WTC11 (cell line): ENCODE results near the gene IL4I1. TPM values are rescaled to one million over a fixed set of nuclear protein-coding genes. Genes with fewer than 3 reads are reported as not detected.

ENCODE experiments used
- ATAC-seq: fragments of 200-7000 bp; cut with Tn5 transposase; 2 replicates; pipeline ENCODE4 v1.10.0; 2021; ENCODE audit warnings: mild to moderate bottlenecking, moderate library complexity
- CTCF ChIA-PET: fragments of 300-600 bp; sonication (Branson Sonifier 250); formaldehyde crosslinking; loops from one replicate; lab custom pipeline; 2021; ENCODE audit warnings: antibody characterized with exemption; lab: Charles Lee
- POLR2A ChIA-PET: fragments of 350-600 bp; sonication (Branson Sonifier 250); formaldehyde crosslinking; loops from one replicate; lab custom pipeline; 2021; ENCODE audit warnings: antibody characterized with exemption; lab: Charles Lee
- DNase-seq: peaks from one replicate; pipeline ENCODE4 v3.0.0; 2021; ENCODE audit warnings: low spot score
- H3K27ac Mint-ChIP-seq: 2 replicates; pipeline ENCODE4 v1.8.0; 2021; ENCODE audit warnings: mixed read lengths
- H3K27me3 Mint-ChIP-seq: 2 replicates; pipeline ENCODE4 v1.8.0; 2021; ENCODE audit warnings: low read depth, mild to moderate bottlenecking, moderate library complexity, mixed read lengths
- H3K36me3 Mint-ChIP-seq: 2 replicates; pipeline ENCODE4 v1.8.0; 2021; ENCODE audit warnings: mixed read lengths
- H3K4me1 Mint-ChIP-seq: 2 replicates; pipeline ENCODE4 v1.8.0; 2022; ENCODE audit warnings: mixed read lengths
- H3K4me3 Mint-ChIP-seq: 2 replicates; pipeline ENCODE4 v1.8.0; 2021; ENCODE audit warnings: mild to moderate bottlenecking, moderate library complexity, mixed read lengths
- H3K9me3 Mint-ChIP-seq: 2 replicates; pipeline ENCODE4 v1.8.0; 2021; ENCODE audit warnings: mixed read lengths
- ATF2 ChIP-seq: sonication (generic); formaldehyde crosslinking; IDR thresholded peaks from 2 replicates; pipeline ENCODE4 v1.8.1; 2022; ENCODE audit warnings: low read depth, missing genetic modification reagents, borderline replicate concordance
- ETV6 ChIP-seq: sonication (generic); formaldehyde crosslinking; IDR thresholded peaks from 2 replicates; pipeline ENCODE4 v1.8.1; 2022; ENCODE audit warnings: mild to moderate bottlenecking, missing genetic modification reagents
- GTF2I ChIP-seq: fragments of 250-450 bp; sonication (Bioruptor Pico); conservative IDR thresholded peaks from 2 replicates; pipeline ENCODE4 v1.4.0; 2021; ENCODE audit warnings: mild to moderate bottlenecking
- HMGA2 ChIP-seq: fragments of 250-450 bp; sonication (Bioruptor Pico); IDR thresholded peaks from 2 replicates; pipeline ENCODE4 v1.4.0; 2021; ENCODE audit warnings: mild to moderate bottlenecking, moderate library complexity
- IRF2 ChIP-seq: sonication (generic); formaldehyde crosslinking; IDR thresholded peaks from 2 replicates; pipeline ENCODE4 v1.8.0; 2022; ENCODE audit warnings: low read depth, missing genetic modification reagents, borderline replicate concordance
- JAZF1 ChIP-seq: fragments of 250-450 bp; sonication (Bioruptor Pico); IDR thresholded peaks from 2 replicates; pipeline ENCODE4 v1.9.0; 2021; ENCODE audit warnings: moderate library complexity, mild to moderate bottlenecking, inconsistent platforms
- NR1H2 ChIP-seq: sonication (generic); formaldehyde crosslinking; IDR thresholded peaks from 2 replicates; pipeline ENCODE4 v1.9.0; 2021; ENCODE audit warnings: mild to moderate bottlenecking, moderate library complexity, missing genetic modification reagents
- TCF7 ChIP-seq: sonication (generic); formaldehyde crosslinking; IDR thresholded peaks from 2 replicates; pipeline ENCODE4 v1.8.0; 2022; ENCODE audit warnings: mild to moderate bottlenecking, low read depth, missing genetic modification reagents, moderate library complexity
- TP53 ChIP-seq: sonication (generic); formaldehyde crosslinking; IDR thresholded peaks from 2 replicates; pipeline ENCODE4 v1.8.1; 2023; ENCODE audit warnings: mild to moderate bottlenecking, missing genetic modification reagents
- USF2 ChIP-seq: sonication (generic); formaldehyde crosslinking; IDR thresholded peaks from 2 replicates; pipeline ENCODE4 v1.8.1; 2023; ENCODE audit warnings: mild to moderate bottlenecking, missing genetic modification reagents, moderate library complexity
- ZNF121 ChIP-seq: sonication (generic); formaldehyde crosslinking; IDR thresholded peaks from 2 replicates; pipeline ENCODE4 v1.8.0; 2023; ENCODE audit warnings: missing genetic modification reagents
- ZNF232 ChIP-seq: sonication (generic); formaldehyde crosslinking; IDR thresholded peaks from 2 replicates; pipeline ENCODE4 v1.8.0; 2022; ENCODE audit warnings: mild to moderate bottlenecking, missing genetic modification reagents
- ZNF416 ChIP-seq: fragments of 250-450 bp; sonication (Bioruptor Pico); IDR thresholded peaks from 2 replicates; pipeline ENCODE4 v1.9.0; 2021; ENCODE audit warnings: mild to moderate bottlenecking, inconsistent platforms
- total RNA-seq: library from RNA; stranded (reverse); gene quantifications from 3 replicates; pipeline ENCODE4 v1.2.3, GENCODE V29; 2021
- TF ChIP-seq, protein P1 (sequence below): sonication (generic); formaldehyde crosslinking; IDR thresholded peaks from 2 replicates; pipeline ENCODE4 v1.8.0; 2023; ENCODE audit warnings: mild to moderate bottlenecking, missing genetic modification reagents
- TF ChIP-seq, protein P2 (sequence below): sonication (generic); formaldehyde crosslinking; IDR thresholded peaks from 2 replicates; pipeline ENCODE4 v1.8.1; 2022; ENCODE audit warnings: low read depth, mild to moderate bottlenecking, moderate library complexity, missing genetic modification reagents, borderline replicate concordance
- TF ChIP-seq, protein P3 (sequence below): sonication (generic); formaldehyde crosslinking; IDR thresholded peaks from 2 replicates; pipeline ENCODE4 v1.8.0; 2022; ENCODE audit warnings: mild to moderate bottlenecking, missing genetic modification reagents
- TF ChIP-seq, protein P4 (sequence below): sonication (generic); formaldehyde crosslinking; IDR thresholded peaks from 2 replicates; pipeline ENCODE4 v1.8.1; 2023; ENCODE audit warnings: mild to moderate bottlenecking, missing genetic modification reagents
- TF ChIP-seq, protein P5 (sequence below): fragments of 200-600 bp; IDR thresholded peaks from 2 replicates; pipeline ENCODE4 v1.8.0; 2022; ENCODE audit warnings: antibody characterized with exemption

The IL4I1 gene
- total RNA-seq, 1 experiment from 2014 or later, result 0.83 TPM

DNA sequence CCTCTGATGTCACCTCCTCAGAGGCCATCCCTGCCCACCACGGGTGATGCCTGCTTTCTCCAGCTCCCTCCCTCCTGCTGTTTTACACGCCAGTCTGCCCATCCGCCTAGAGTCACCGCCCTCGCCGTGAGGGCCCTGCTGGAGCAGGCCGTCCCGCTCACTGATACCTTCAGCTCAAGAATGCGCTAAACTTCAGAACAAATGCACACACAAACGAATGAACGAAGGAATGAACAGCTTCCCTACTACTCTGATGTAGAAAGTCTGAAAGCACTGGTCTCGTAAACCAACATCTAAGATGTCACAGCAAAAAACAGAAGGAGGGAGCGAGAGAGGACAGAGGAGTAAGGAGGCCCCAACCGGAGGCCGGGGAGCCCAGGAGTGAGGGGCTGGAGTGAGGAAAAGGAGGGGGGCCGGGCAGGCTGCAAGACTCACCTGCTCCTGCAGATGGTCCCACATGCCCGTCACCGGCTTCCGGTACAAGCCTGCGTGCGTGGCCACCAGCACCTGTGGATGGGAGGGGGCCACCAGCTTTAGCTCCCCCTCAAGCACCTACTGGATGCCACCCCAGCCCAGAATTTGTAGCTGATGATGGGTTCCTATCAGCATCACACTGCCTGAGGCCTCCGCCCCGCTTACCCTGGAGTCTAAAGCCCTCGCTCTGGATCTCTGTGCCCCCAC lies 33.3 kb downstream of the IL4I1 start (continued):
- TF ChIP-seq, protein P1, sequence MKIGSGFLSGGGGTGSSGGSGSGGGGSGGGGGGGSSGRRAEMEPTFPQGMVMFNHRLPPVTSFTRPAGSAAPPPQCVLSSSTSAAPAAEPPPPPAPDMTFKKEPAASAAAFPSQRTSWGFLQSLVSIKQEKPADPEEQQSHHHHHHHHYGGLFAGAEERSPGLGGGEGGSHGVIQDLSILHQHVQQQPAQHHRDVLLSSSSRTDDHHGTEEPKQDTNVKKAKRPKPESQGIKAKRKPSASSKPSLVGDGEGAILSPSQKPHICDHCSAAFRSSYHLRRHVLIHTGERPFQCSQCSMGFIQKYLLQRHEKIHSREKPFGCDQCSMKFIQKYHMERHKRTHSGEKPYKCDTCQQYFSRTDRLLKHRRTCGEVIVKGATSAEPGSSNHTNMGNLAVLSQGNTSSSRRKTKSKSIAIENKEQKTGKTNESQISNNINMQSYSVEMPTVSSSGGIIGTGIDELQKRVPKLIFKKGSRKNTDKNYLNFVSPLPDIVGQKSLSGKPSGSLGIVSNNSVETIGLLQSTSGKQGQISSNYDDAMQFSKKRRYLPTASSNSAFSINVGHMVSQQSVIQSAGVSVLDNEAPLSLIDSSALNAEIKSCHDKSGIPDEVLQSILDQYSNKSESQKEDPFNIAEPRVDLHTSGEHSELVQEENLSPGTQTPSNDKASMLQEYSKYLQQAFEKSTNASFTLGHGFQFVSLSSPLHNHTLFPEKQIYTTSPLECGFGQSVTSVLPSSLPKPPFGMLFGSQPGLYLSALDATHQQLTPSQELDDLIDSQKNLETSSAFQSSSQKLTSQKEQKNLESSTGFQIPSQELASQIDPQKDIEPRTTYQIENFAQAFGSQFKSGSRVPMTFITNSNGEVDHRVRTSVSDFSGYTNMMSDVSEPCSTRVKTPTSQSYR (CRISPR knock-in tag), result no peak
- TF ChIP-seq, protein P2, sequence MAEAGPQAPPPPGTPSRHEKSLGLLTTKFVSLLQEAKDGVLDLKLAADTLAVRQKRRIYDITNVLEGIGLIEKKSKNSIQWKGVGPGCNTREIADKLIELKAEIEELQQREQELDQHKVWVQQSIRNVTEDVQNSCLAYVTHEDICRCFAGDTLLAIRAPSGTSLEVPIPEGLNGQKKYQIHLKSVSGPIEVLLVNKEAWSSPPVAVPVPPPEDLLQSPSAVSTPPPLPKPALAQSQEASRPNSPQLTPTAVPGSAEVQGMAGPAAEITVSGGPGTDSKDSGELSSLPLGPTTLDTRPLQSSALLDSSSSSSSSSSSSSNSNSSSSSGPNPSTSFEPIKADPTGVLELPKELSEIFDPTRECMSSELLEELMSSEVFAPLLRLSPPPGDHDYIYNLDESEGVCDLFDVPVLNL (CRISPR knock-in tag), result no peak

- ATAC-seq (peak; percentile 16), DNase-seq (peak; percentile 83)
- H3K9me3 Mint-ChIP-seq, result no peaks in the 10 kb centered on the region
- H3K36me3 Mint-ChIP-seq, result peaks cover 32% of the 10 kb centered on the region
- peak overlapping the region; percentile 93; the same call in 1 of the 2 replicates for H3K27ac Mint-ChIP-seq
- POLR2A ChIA-PET, result interaction anchor here (0.6 kb wide), 1 partner anchor 286 kb away, joined by 4 read pairs; no protein-coding TSS in a partner anchor
- no peak overlapping the region for H3K4me3 Mint-ChIP-seq
- no peak for TF ChIP-seq TCF7 (CRISPR knock-in tag)
- peak; percentile 93 for TF ChIP-seq GTF2I (CRISPR knock-in tag)
- TF ChIP-seq, protein P3, sequence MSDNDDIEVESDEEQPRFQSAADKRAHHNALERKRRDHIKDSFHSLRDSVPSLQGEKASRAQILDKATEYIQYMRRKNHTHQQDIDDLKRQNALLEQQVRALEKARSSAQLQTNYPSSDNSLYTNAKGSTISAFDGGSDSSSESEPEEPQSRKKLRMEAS, result 0 out of 2 replicates have a peak, but pooled peaks have one; percentile 33
- CTCF ChIA-PET, result interaction anchor here (0.6 to 1.6 kb wide), 8 partner anchors 15 to 416 kb away, joined by 3 to 4 read pairs (median 3); partner anchors contain the start of genes AKT1S1, FUZ and TBC1D17
- H3K4me1 Mint-ChIP-seq, result peaks cover 34% of the 10 kb centered on the region
- no peaks in the 10 kb centered on the region for H3K27me3 Mint-ChIP-seq
Observed at GRCh38 chr19:49862391-49863253, 34.1 kb downstream of the IL4I1 start.

- ChIA-PET POLR2A (interaction anchor here (1.1 to 1.2 kb wide), 2 partner anchors 11 to 49 kb away, joined by 3 read pairs; no protein-coding TSS in a partner anchor), CTCF (interaction anchor here (0.6 to 1.5 kb wide), 4 partner anchors 7 to 315 kb away, joined by 3 to 8 read pairs (median 3); partner anchors contain the start of gene FUZ)
- peak overlapping the region; percentile 65; the same call in 1 of the 2 replicates for H3K27ac Mint-ChIP-seq
- H3K36me3 Mint-ChIP-seq, result peaks cover 33% of the 10 kb centered on the region
- no peak for DNase-seq
- no peak overlapping the region for H3K4me3 Mint-ChIP-seq
- ATAC-seq, result no peak
- H3K9me3 Mint-ChIP-seq, result no peaks in the 10 kb centered on the region
- no peaks in the 10 kb centered on the region for H3K27me3 Mint-ChIP-seq
- H3K4me1 Mint-ChIP-seq, result peaks cover 33% of the 10 kb centered on the region
- TF ChIP-seq ATF2 (no peak), USF2 (CRISPR knock-in tag) (no peak), IRF2 (CRISPR knock-in tag) (no peak), ZNF416 (CRISPR knock-in tag) (no peak), TP53 (CRISPR knock-in tag) (no peak), HMGA2 (no peak), NR1H2 (no peak), ETV6 (CRISPR knock-in tag) (no peak), ZNF121 (CRISPR knock-in tag) (no peak), JAZF1 (CRISPR knock-in tag) (no peak), ZNF232 (CRISPR knock-in tag) (no peak)
- TF ChIP-seq, protein P4, sequence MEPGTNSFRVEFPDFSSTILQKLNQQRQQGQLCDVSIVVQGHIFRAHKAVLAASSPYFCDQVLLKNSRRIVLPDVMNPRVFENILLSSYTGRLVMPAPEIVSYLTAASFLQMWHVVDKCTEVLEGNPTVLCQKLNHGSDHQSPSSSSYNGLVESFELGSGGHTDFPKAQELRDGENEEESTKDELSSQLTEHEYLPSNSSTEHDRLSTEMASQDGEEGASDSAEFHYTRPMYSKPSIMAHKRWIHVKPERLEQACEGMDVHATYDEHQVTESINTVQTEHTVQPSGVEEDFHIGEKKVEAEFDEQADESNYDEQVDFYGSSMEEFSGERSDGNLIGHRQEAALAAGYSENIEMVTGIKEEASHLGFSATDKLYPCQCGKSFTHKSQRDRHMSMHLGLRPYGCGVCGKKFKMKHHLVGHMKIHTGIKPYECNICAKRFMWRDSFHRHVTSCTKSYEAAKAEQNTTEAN (CRISPR knock-in tag), result no peak
- TF ChIP-seq, protein P5, sequence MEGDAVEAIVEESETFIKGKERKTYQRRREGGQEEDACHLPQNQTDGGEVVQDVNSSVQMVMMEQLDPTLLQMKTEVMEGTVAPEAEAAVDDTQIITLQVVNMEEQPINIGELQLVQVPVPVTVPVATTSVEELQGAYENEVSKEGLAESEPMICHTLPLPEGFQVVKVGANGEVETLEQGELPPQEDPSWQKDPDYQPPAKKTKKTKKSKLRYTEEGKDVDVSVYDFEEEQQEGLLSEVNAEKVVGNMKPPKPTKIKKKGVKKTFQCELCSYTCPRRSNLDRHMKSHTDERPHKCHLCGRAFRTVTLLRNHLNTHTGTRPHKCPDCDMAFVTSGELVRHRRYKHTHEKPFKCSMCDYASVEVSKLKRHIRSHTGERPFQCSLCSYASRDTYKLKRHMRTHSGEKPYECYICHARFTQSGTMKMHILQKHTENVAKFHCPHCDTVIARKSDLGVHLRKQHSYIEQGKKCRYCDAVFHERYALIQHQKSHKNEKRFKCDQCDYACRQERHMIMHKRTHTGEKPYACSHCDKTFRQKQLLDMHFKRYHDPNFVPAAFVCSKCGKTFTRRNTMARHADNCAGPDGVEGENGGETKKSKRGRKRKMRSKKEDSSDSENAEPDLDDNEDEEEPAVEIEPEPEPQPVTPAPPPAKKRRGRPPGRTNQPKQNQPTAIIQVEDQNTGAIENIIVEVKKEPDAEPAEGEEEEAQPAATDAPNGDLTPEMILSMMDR, result no peak
Observed at GRCh38 chr19:49861541-49862378, 34.9 kb downstream of the IL4I1 start.
